Endothelial cell of umbilical vein (primary cell): Measurements from ENCODE around the gene ACP1.

Source experiments
- EZH2 ChIP-seq: IDR thresholded peaks from 2 replicates; pipeline ENCODE4 v1.6.1; 2012; ENCODE audit warnings: borderline replicate concordance, low read depth, mild to moderate bottlenecking, moderate library complexity, low read length, inconsistent platforms; ENCODE audit not compliant: severe bottlenecking
- FOS ChIP-seq: IDR thresholded peaks from 2 replicates; pipeline ENCODE4 v1.6.1; 2011; ENCODE audit warnings: mild to moderate bottlenecking, low read length, moderate library complexity, borderline replicate concordance; ENCODE audit not compliant: insufficient read depth
- JUN ChIP-seq: IDR thresholded peaks from 2 replicates; pipeline ENCODE4 v1.6.1; 2011; ENCODE audit warnings: borderline replicate concordance, low read depth; ENCODE audit not compliant: insufficient read length, insufficient read depth
- POLR2A ChIP-seq: IDR thresholded peaks from 2 replicates; pipeline ENCODE4 v1.6.1; 2012; ENCODE audit warnings: low read depth, mild to moderate bottlenecking, control low read depth, low read length
- TF ChIP-seq, protein P1 (sequence below), 2 donors: IDR thresholded peaks; 1 replicate in 1 of 2; 2 replicates in 1 of 2; pipeline ENCODE4 v1.5.1; 2011; ENCODE audit warnings: low read length in 2 of 2, mild to moderate bottlenecking in 2 of 2, moderate library complexity in 2 of 2, control low read depth in 1 of 2, inconsistent platforms in 1 of 2, low read depth in 1 of 2; ENCODE audit not compliant: insufficient read depth in 1 of 2; ENCODE audit errors: extremely low read depth in 1 of 2

- TF ChIP-seq POLR2A (no peak), EZH2 (no peak), FOS (no peak), JUN (no peak)
- TF ChIP-seq, protein P1, sequence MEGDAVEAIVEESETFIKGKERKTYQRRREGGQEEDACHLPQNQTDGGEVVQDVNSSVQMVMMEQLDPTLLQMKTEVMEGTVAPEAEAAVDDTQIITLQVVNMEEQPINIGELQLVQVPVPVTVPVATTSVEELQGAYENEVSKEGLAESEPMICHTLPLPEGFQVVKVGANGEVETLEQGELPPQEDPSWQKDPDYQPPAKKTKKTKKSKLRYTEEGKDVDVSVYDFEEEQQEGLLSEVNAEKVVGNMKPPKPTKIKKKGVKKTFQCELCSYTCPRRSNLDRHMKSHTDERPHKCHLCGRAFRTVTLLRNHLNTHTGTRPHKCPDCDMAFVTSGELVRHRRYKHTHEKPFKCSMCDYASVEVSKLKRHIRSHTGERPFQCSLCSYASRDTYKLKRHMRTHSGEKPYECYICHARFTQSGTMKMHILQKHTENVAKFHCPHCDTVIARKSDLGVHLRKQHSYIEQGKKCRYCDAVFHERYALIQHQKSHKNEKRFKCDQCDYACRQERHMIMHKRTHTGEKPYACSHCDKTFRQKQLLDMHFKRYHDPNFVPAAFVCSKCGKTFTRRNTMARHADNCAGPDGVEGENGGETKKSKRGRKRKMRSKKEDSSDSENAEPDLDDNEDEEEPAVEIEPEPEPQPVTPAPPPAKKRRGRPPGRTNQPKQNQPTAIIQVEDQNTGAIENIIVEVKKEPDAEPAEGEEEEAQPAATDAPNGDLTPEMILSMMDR (IDR thresholded peaks at IDR 0.05; ENCODE audit: extremely low read depth in 1 of 2, insufficient read depth in 1 of 2, low read depth in 1 of 2, low read length in 2 of 2), result no peak
Measured at GRCh38 chr2:268323-268722, 3.6 kb downstream of the ACP1 start.
